CD4-positive, alpha-beta T cell treated with Interleukin-21 for 1 hour (primary cell): ENCODE data around the gene DENND1C.

Experiments used
- DNase-seq: peaks from one replicate; pipeline ENCODE4 v3.0.0-alpha.2; 2020

Gene DENND1C, protein sequence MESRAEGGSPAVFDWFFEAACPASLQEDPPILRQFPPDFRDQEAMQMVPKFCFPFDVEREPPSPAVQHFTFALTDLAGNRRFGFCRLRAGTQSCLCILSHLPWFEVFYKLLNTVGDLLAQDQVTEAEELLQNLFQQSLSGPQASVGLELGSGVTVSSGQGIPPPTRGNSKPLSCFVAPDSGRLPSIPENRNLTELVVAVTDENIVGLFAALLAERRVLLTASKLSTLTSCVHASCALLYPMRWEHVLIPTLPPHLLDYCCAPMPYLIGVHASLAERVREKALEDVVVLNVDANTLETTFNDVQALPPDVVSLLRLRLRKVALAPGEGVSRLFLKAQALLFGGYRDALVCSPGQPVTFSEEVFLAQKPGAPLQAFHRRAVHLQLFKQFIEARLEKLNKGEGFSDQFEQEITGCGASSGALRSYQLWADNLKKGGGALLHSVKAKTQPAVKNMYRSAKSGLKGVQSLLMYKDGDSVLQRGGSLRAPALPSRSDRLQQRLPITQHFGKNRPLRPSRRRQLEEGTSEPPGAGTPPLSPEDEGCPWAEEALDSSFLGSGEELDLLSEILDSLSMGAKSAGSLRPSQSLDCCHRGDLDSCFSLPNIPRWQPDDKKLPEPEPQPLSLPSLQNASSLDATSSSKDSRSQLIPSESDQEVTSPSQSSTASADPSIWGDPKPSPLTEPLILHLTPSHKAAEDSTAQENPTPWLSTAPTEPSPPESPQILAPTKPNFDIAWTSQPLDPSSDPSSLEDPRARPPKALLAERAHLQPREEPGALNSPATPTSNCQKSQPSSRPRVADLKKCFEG

GRCh38 chr19:6481541-6482342, at the start of gene DENND1C:
TSS of gene DENND1C (minus strand) at chr19:6481787. CDS start at chr19:6481695, 92 bp downstream.
- DNase-seq = peak; percentile 78

DNA sequence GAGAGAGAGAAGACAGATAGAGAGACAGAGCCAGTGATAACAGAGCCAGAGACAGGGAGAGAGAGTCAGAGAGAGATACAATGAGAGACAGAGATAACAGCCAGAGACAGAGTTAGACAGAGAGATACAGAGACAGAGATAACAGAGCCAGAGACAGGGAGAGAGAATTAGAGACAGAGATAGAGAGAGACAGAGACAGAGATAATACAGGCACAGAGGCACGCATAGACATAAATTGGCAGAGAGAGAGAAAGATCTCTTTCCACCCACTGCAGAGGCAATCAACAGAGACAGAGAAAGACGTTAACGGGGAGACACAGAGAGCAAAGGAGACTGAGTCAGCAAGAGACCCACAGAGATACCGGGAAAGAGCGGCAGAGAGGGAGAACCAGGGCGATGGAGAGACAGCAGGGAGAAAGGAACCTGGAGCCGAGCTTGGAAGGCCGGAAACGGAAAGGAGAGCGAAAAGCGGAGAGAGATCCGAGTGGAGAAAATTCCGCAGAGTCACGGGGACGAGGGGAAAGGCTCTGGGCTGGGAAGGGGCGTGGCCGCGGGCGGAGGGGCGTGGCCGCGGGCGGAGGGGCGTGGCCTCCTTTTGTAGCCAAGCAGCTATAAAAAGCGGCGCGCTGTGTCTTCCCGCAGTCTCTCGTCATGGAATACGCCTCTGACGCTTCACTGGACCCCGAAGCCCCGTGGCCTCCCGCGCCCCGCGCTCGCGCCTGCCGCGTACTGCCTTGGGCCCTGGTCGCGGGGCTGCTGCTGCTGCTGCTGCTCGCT, 49.0 kb upstream of the DENND1C start, which contains the start of gene TNFSF9:
Gene TNFSF9, plus strand, starts transcription at position 641 of the 777 bp plus-strand sequence. Its CDS starts 11 bp downstream, at position 652.
- peak; percentile 88 for DNase-seq

GRCh38 chr19:6529937-6530385, 48.4 kb upstream of the DENND1C start:
- DNase-seq = no peak

DNA sequence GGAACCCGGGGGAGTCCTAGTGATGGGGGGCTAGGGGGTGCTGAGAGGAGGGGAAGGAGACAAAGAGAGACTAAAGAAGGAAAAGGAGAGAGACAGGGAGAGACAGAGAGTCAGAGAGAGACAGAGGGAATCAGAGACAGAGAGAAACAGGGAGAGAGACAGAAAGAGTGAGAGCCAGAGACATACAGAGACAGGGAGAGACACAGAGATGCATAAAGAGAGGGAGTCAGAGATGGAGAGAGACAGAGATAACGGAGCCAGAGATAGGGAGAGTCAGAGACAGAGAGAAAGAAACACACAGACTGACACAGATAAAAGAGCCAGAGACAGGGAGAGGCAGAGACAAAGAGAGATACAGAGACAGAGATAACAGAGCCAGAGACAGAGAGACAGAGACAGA, 47.8 kb upstream of the DENND1C start:
- DNase-seq = no peak

GRCh38 chr19:6528544-6529121, 47.0 kb upstream of the DENND1C start:
- no peak for DNase-seq

DNA sequence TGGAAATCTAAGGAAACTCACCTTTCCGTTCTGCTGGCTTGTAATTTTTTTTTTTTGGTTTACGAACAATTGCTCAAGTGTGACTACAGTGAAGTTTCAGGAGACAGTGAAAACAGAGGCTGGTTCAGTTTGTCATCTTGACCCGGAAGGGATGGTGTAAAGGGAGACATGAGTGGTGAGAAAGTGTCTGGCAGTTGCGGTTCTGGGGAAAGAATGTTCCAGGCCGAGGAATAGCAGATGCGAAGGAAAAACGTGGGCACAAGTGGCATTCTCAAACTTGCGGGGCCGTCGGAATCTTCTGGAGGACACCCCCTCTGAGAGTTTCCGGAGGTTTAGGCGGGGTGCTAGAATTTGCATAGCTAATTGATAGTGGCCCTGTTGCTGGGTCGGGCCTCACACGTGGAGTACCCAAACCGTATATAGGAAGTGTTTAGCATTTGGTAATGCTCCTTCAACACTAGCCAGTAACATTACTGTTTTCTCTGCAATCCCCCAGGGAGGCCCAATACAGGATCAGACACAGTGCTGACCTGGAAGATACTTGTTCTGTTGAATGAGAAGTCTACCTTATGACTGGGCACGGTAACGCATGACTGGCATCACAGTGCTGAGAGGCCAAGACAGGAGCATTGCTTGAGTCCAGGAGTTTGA, 46.4 kb upstream of the DENND1C start:
- DNase-seq = peak; percentile 31

GRCh38 chr19:6524311-6524710, 42.7 kb upstream of the DENND1C start:
- DNase-seq = no peak

- DNase-seq = no peak
These were observed 41.1 kb upstream of the DENND1C start for GRCh38 chr19:6522712-6523111.

GRCh38 chr19:6521718-6522646, 40.4 kb upstream of the DENND1C start:
- peak; percentile 82 for DNase-seq

- no peak for DNase-seq
These were observed 37.7 kb upstream of the DENND1C start for GRCh38 chr19:6519289-6519688.

GRCh38 chr19:6518145-6518911, 36.7 kb upstream of the DENND1C start:
- peak; percentile 49 for DNase-seq

- peak; percentile 89 for DNase-seq
These were observed 35.2 kb upstream of the DENND1C start for GRCh38 chr19:6516659-6517291.

DNA sequence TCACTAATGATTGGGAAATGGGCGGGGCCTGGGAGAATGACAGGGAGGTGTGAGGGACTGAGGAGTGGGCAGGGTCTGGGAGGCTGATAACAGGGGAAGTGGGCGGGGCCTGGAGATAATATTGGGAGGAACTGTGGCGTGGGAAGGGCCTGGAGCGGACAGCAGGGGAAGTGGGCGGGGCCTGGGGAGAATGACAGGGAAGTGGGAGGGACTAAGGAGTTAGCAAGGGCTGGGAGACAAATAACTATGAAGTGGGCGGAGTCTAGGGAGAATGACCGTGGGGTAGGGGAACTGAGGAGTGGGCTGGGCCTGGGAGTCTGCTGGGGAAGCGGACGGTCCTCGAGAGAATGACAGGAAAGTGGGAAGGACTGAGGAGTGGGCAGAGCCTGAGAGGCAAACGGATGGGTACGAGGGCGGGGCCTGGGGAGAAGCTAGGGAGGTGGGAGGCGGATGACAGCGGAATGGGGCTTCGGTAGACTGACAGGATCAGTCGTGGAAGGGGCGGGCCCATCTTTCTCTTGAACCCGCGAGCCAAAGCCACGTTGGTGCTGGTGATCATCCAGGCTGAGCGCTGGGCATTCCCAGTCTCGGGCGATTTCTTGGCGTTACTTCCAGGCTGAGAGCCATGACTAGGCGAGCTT, 34.6 kb upstream of the DENND1C start:
- peak; percentile 83 for DNase-seq

GRCh38 chr19:6514926-6515544, 33.4 kb upstream of the DENND1C start:
- no peak for DNase-seq

GRCh38 chr19:6514089-6514488, 32.5 kb upstream of the DENND1C start:
- DNase-seq = no peak

- DNase-seq = no peak
These were observed 29.0 kb upstream of the DENND1C start for GRCh38 chr19:6510618-6511017.

GRCh38 chr19:6509118-6509971, 27.8 kb upstream of the DENND1C start:
- no peak for DNase-seq
